Ishikawa (cell line): Measurements from ENCODE around the gene THOP1.

ENCODE experiments used
- CEBPB ChIP-seq: IDR thresholded peaks from 2 replicates; pipeline ENCODE4 v1.6.1; 2012
- CREB1 ChIP-seq: IDR thresholded peaks from 2 replicates; pipeline ENCODE4 v1.6.1; 2012; ENCODE audit warnings: low read depth
- EGR1 ChIP-seq: IDR thresholded peaks from 2 replicates; pipeline ENCODE4 v1.6.1; 2012
- EP300 ChIP-seq: IDR thresholded peaks from 2 replicates; pipeline ENCODE4 v1.6.1; 2012; ENCODE audit warnings: borderline replicate concordance
- FOXM1 ChIP-seq: IDR thresholded peaks from 2 replicates; pipeline ENCODE4 v1.6.1; 2012; ENCODE audit warnings: low read depth, borderline replicate concordance
- NFIC ChIP-seq: IDR thresholded peaks from 2 replicates; pipeline ENCODE4 v1.6.1; 2012
- RAD21 ChIP-seq: IDR thresholded peaks from 2 replicates; pipeline ENCODE4 v1.6.1; 2012; ENCODE audit warnings: low read depth
- REST ChIP-seq: IDR thresholded peaks from 2 replicates; pipeline ENCODE4 v1.6.1; 2012; ENCODE audit warnings: low read depth, mild to moderate bottlenecking
- TAF1 ChIP-seq: IDR thresholded peaks from 2 replicates; pipeline ENCODE4 v1.6.1; 2012; ENCODE audit warnings: low read depth, mild to moderate bottlenecking
- TCF12 ChIP-seq: IDR thresholded peaks from 2 replicates; pipeline ENCODE4 v1.6.1; 2012; ENCODE audit warnings: low read depth
- TEAD4 ChIP-seq: IDR thresholded peaks from 2 replicates; pipeline ENCODE4 v1.6.1; 2012
- YY1 ChIP-seq: IDR thresholded peaks from 2 replicates; pipeline ENCODE4 v1.6.1; 2012; ENCODE audit warnings: low read depth
- ZBTB7A ChIP-seq: IDR thresholded peaks from 2 replicates; pipeline ENCODE4 v1.6.1; 2012; ENCODE audit warnings: low read depth
- TF ChIP-seq, protein P1 (sequence below): IDR thresholded peaks from 2 replicates; pipeline ENCODE4 v1.6.1; 2012
- TF ChIP-seq, protein P2 (sequence below): IDR thresholded peaks from 2 replicates; pipeline ENCODE4 v1.6.1; 2012

THOP1 gene

GRCh38 chr19:2809387-2810140 is 24.3 kb downstream of the THOP1 start:
- TF ChIP-seq TEAD4: no peak
- no peak for TF ChIP-seq NFIC
- no peak for TF ChIP-seq TCF12
- no peak for TF ChIP-seq FOXM1
- TF ChIP-seq CREB1: no peak
- no peak for TF ChIP-seq YY1
- no peak for TF ChIP-seq REST
- TF ChIP-seq EGR1: no peak
- no peak for TF ChIP-seq CEBPB
- TF ChIP-seq TAF1: no peak
- no peak for TF ChIP-seq EP300
- TF ChIP-seq RAD21: no peak
- TF ChIP-seq, protein P1, sequence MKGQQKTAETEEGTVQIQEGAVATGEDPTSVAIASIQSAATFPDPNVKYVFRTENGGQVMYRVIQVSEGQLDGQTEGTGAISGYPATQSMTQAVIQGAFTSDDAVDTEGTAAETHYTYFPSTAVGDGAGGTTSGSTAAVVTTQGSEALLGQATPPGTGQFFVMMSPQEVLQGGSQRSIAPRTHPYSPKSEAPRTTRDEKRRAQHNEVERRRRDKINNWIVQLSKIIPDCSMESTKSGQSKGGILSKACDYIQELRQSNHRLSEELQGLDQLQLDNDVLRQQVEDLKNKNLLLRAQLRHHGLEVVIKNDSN: no peak

DNA sequence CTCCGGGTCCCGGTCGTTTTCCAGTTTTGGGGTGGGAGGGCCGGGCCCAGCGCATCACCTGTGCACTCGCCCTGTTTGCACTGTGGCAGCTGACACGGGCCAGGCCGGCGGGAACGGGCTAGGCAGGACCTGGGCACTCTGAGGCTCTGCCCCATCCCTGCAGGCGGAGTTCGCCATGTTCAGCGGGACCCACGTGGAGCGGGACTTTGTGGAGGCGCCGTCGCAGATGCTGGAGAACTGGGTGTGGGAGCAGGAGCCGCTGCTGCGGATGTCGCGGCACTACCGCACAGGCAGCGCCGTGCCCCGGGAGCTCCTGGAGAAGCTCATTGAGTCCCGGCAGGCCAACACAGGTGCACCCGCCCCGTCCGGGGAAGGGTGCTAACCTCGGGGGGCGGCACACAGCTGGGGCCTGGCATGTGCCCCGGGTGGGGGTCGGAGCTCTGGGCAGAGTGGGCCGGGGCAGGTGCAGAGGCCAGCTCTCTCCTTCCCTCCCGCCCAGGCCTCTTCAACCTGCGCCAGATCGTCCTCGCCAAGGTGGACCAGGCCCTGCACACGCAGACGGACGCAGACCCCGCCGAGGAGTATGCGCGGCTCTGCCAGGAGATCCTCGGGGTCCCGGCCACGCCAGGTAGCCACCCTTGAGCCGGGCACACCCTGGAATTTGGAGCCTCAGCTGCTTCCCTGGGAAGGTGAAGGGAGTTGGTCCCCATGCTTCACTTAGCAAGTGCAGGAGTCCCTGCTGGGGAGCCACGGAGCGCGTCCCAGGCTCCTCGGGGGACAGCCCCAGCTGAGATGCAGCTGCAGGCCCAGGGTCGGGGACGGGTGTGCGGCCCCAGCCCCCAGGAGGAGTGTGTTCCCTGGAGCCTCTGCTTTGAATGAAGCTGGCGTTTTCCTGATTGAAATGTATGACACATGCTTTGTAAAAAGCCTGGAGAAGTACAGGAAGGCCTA is 25.1 kb downstream of the THOP1 start:
- no peak for TF ChIP-seq CEBPB
- TF ChIP-seq ZBTB7A: no peak

DNA sequence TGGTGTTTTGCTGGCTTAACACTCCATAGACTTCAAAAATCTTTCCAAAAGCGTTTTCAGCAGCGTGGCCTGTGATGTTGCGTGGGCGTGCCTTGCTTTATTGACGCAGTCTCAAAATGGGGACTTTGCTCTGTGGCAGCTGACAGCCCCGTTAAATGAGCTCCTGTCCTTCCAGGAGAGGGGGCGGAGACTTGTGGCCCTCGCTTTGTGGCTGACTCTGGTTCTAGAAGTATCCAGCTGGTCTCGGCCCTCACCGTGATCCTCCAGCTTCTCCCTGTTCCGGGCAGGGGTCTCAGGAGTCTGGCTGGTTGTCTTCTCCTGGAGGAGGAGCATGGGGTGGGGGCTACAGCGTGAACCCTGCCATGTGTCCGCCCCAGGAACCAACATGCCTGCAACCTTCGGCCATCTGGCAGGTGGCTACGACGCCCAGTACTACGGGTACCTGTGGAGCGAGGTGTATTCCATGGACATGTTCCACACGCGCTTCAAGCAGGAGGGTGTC is 26.0 kb downstream of the THOP1 start:
- no peak for TF ChIP-seq CREB1
- no peak for TF ChIP-seq YY1
- no peak for TF ChIP-seq NFIC
- TF ChIP-seq EP300: no peak
- TF ChIP-seq, protein P1: no peak
- no peak for TF ChIP-seq TAF1
- no peak for TF ChIP-seq REST
- TF ChIP-seq TCF12: no peak
- no peak for TF ChIP-seq EGR1
- TF ChIP-seq FOXM1: no peak
- no peak for TF ChIP-seq RAD21
- no peak for TF ChIP-seq CEBPB
- TF ChIP-seq TEAD4: no peak
- TF ChIP-seq ZBTB7A: no peak
- TF ChIP-seq, protein P2, sequence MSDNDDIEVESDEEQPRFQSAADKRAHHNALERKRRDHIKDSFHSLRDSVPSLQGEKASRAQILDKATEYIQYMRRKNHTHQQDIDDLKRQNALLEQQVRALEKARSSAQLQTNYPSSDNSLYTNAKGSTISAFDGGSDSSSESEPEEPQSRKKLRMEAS: no peak

- TF ChIP-seq YY1 (no peak), TCF12 (no peak), TAF1 (no peak), TEAD4 (no peak), CEBPB (no peak), NFIC (no peak), ZBTB7A (no peak), FOXM1 (no peak), CREB1 (no peak), REST (no peak)
- TF ChIP-seq, protein P1: no peak
Measured at GRCh38 chr19:2811735-2812413, 26.6 kb downstream of the THOP1 start.
